Hepatocyte (in vitro differentiated cells): ENCODE measurements around the gene DTNBP1. TPM values are rescaled to one million over a fixed set of nuclear protein-coding genes. Genes with fewer than 3 reads are reported as not detected.

Source experiments
- DNase-seq: peaks from one replicate; pipeline ENCODE4 v3.0.0-alpha.2; 2016; ENCODE audit warnings: low spot score
- H2AFZ ChIP-seq: fragments of 200-600 bp; sonication (generic); 2 replicates; pipeline ENCODE4 v1.6.0; 2016; ENCODE audit warnings: antibody characterized with exemption, mild to moderate bottlenecking
- H3K27ac ChIP-seq: fragments of 200-600 bp; sonication (generic); 2 replicates; pipeline ENCODE4 v1.5.1; 2016; ENCODE audit warnings: mild to moderate bottlenecking
- H3K27me3 ChIP-seq: fragments of 200-600 bp; sonication (generic); 2 replicates; pipeline ENCODE4 v1.6.1; 2016
- H3K36me3 ChIP-seq: fragments of 200-600 bp; sonication (generic); replicated peaks from 2 replicates; pipeline ENCODE4 v1.5.1; 2016; ENCODE audit warnings: low read depth; ENCODE audit not compliant: insufficient read depth
- H3K4me1 ChIP-seq: fragments of 200-600 bp; sonication (generic); 2 replicates; pipeline ENCODE4 v1.5.1; 2016; ENCODE audit warnings: mild to moderate bottlenecking, moderate library complexity; ENCODE audit not compliant: insufficient read depth
- H3K4me2 ChIP-seq: fragments of 200-600 bp; sonication (generic); 2 replicates; pipeline ENCODE4 v1.6.0; 2016
- H3K4me3 ChIP-seq: fragments of 200-600 bp; sonication (generic); 2 replicates; pipeline ENCODE4 v1.5.1; 2016; ENCODE audit warnings: mild to moderate bottlenecking
- H3K79me2 ChIP-seq: fragments of 200-600 bp; sonication (generic); 2 replicates; pipeline ENCODE4 v1.6.0; 2017; ENCODE audit warnings: mild to moderate bottlenecking
- H3K9me2 ChIP-seq: fragments of 200-600 bp; sonication (generic); replicated peaks from 2 replicates; pipeline ENCODE4 v1.6.0; 2017; ENCODE audit warnings: mild to moderate bottlenecking; ENCODE audit not compliant: insufficient read depth
- H3K9me3 ChIP-seq: fragments of 200-600 bp; sonication (generic); 2 replicates; pipeline ENCODE4 v1.5.1; 2016; ENCODE audit warnings: low read depth, mild to moderate bottlenecking
- H4K20me1 ChIP-seq: fragments of 200-600 bp; sonication (generic); 2 replicates; pipeline ENCODE4 v1.6.0; 2016; ENCODE audit warnings: mild to moderate bottlenecking; ENCODE audit not compliant: insufficient read depth, poor library complexity, severe bottlenecking
- EZH2 ChIP-seq: fragments of 200-600 bp; sonication (generic); IDR thresholded peaks from 2 replicates; pipeline ENCODE4 v1.6.1; 2016; ENCODE audit warnings: antibody characterized with exemption, mild to moderate bottlenecking, borderline replicate concordance
- EZH2phosphoT487 ChIP-seq: fragments of 200-600 bp; sonication (generic); IDR thresholded peaks from one replicate; pipeline ENCODE4 v1.6.1; 2018; ENCODE audit warnings: antibody characterized with exemption, mild to moderate bottlenecking, low read depth, moderate library complexity; ENCODE audit not compliant: unreplicated experiment, severe bottlenecking
- WGBS: methylation state at CpG from one replicate; pipeline ENCODE4 v1.1.6; 2016; ENCODE audit warnings: low lambda C conversion rate; ENCODE audit errors: missing lambda C conversion rate; 5-methylcytosine and 5-hydroxymethylcytosine counted together
- polyA plus RNA-seq: library from polyadenylated mRNA; unstranded; fragments of >200 nt; fragmentation: Nextera tagmentation; extraction: Ambion mirVana; gene quantifications from 2 replicates; pipeline ENCODE4 v1.2.1, GENCODE V29; 2016
- total RNA-seq: library from RNA; depleted of rRNA; stranded (reverse); fragments of >200 nt; gene quantifications from 2 replicates; pipeline ENCODE4 v1.2.3, GENCODE V29; 2014
- TF ChIP-seq, protein P1 (sequence below): fragments of 200-600 bp; sonication (generic); IDR thresholded peaks from 2 replicates; pipeline ENCODE4 v1.5.1; 2016; ENCODE audit warnings: antibody characterized with exemption, mild to moderate bottlenecking; ENCODE audit not compliant: poor library complexity

The DTNBP1 gene
- total and polyA plus RNA-seq, 2 experiments from 2014 or later: 3.4 to 25.6 TPM

DNA sequence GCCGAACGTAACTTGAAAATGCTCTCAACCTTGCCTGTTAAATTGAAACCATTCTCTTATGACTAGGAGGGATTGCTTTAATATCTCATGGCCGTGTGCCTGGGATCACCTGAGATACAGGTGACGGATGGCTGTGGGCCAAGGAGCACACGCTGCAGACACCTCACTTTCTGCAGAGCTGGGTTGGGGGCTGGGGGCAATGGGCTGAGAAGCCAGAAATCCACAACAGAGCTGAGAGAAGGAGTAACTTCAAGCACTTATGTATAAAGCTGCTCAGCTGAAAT, 170.9 kb downstream of the DTNBP1 start:
- Histone ChIP-seq H3K4me2 (no peak overlapping the region), H3K36me3 (no peaks in the 10 kb centered on the region)

DNA sequence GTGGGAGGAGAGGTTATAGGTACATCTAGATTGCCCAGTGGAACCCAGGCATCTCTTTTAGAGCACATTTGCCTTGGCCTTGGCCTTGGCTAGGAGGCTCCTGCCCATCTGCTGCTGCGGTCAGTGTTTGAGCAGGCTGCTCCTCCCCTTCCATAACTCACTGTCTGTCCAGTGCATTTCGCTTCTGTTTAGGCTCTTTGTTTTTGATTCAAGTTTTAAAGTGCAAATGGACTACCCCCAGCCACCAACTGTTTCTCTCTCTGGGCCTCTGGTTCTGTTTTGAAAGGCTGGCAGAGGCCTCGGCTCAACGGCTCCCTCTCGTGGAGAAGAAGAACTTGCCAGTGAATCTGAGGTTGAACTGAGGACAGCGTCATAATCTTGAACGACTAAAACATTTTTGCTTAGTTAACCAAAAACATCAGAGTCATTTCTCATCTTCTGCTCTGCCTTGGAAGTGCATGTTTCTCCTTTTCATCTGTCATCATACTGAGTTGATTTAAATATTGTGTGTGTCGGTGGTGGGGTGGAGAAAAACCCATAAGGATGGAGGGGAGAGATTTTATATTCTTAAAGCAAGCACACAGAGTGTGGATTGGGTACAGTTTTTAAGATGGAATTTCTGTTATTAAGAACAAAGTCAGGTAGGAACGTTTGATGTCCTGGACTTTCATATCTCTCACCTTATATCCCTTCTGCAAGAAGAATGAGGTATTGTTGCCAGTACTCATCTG, 171.4 kb downstream of the DTNBP1 start:
- Histone ChIP-seq H3K36me3 (no peaks in the 10 kb centered on the region), H4K20me1 (peaks cover 4% of the 10 kb centered on the region), H2AFZ (no peak overlapping the region), H3K9me2 (no peaks in the 10 kb centered on the region), H3K27ac (no peak overlapping the region), H3K79me2 (no peaks in the 10 kb centered on the region), H3K4me2 (no peak overlapping the region), H3K4me3 (no peak overlapping the region), H3K4me1 (no peaks in the 10 kb centered on the region), H3K9me3 (no peaks in the 10 kb centered on the region), H3K27me3 (no peaks in the 10 kb centered on the region)
- peak; percentile 81 for DNase-seq
- no peak for TF ChIP-seq EZH2
- TF ChIP-seq, protein P1, sequence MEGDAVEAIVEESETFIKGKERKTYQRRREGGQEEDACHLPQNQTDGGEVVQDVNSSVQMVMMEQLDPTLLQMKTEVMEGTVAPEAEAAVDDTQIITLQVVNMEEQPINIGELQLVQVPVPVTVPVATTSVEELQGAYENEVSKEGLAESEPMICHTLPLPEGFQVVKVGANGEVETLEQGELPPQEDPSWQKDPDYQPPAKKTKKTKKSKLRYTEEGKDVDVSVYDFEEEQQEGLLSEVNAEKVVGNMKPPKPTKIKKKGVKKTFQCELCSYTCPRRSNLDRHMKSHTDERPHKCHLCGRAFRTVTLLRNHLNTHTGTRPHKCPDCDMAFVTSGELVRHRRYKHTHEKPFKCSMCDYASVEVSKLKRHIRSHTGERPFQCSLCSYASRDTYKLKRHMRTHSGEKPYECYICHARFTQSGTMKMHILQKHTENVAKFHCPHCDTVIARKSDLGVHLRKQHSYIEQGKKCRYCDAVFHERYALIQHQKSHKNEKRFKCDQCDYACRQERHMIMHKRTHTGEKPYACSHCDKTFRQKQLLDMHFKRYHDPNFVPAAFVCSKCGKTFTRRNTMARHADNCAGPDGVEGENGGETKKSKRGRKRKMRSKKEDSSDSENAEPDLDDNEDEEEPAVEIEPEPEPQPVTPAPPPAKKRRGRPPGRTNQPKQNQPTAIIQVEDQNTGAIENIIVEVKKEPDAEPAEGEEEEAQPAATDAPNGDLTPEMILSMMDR: peak; percentile 92
- no peak for TF ChIP-seq EZH2phosphoT487
- 17% methylated on average over 9 of the region's 9 CpGs for WGBS

More for the DNA sequence above, 170.9 kb downstream of the DTNBP1 start:
- Histone ChIP-seq H2AFZ (no peak overlapping the region), H3K9me3 (no peaks in the 10 kb centered on the region), H3K4me3 (no peak overlapping the region), H3K79me2 (no peaks in the 10 kb centered on the region), H3K9me2 (no peaks in the 10 kb centered on the region), H3K27me3 (no peaks in the 10 kb centered on the region), H3K4me1 (no peaks in the 10 kb centered on the region), H3K27ac (no peak overlapping the region), H4K20me1 (peaks cover 4% of the 10 kb centered on the region)
- WGBS: 75% methylated on average over 5 of the region's 5 CpGs
- no peak for DNase-seq
- TF ChIP-seq, protein P1: no peak
- TF ChIP-seq EZH2: no peak
- TF ChIP-seq EZH2phosphoT487: no peak

DNA sequence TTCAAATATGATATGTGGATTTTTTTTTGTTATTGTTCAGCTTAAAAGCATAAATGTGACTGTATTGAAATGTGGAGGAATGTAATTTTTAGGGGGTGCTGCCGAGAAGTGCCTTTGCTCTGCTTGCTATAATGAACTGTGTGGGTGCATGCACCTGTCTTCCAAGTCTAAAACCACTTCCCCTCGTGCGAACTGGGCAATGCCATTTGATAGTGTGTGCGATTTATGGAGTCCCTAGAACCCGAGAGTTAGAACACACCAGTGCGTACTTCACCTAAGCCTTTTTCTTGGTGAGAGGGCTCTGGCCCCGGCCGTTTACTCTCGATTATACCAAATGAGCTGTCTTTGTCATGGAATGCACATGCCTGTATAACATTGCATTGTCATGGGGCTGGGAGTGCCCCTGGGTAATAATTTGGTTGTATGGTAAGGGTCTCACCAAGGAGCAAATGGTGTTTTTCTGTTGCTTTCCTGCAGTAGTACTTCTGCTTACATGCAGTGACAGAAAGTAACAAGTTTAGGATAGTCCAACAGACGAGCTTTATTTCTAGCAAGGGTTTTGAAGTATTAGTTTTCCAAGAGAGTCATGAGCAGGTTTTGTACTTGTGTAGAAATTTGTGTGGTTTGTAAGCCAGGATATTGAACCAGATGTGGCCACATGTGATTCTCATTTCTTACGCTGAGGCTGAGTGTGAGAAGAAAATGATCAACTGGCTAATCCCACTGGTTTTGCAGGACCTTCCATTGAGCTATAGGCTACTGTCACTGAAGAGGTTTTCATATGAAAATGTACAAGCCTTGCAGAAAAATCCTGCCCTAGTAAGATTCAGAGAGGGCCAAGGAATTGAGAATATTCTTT, 172.4 kb downstream of the DTNBP1 start:
- TF ChIP-seq, protein P1: no peak
- TF ChIP-seq EZH2: no peak
- TF ChIP-seq EZH2phosphoT487: no peak
- no peaks in the 10 kb centered on the region for H3K36me3 ChIP-seq
- no peak overlapping the region for H3K4me2 ChIP-seq
- no peaks in the 10 kb centered on the region for H3K79me2 ChIP-seq
- H3K4me1 ChIP-seq: no peaks in the 10 kb centered on the region
- H3K27me3 ChIP-seq: no peaks in the 10 kb centered on the region
- no peak for DNase-seq
- WGBS: 86% methylated on average over 11 of the region's 11 CpGs
- H3K9me3 ChIP-seq: no peaks in the 10 kb centered on the region
- no peak overlapping the region for H3K27ac ChIP-seq
- peaks cover 4% of the 10 kb centered on the region for H4K20me1 ChIP-seq
- H3K9me2 ChIP-seq: no peaks in the 10 kb centered on the region
- no peak overlapping the region for H3K4me3 ChIP-seq
- no peak overlapping the region for H2AFZ ChIP-seq
